GM12878 (cell line): ENCODE data around the gene RAP1GAP2.

ENCODE experiments used
- CREB1 ChIP-seq: IDR thresholded peaks from 2 replicates; pipeline ENCODE4 v1.6.1; 2012; ENCODE audit warnings: low read depth, mild to moderate bottlenecking, inconsistent platforms
- ESRRA ChIP-seq: IDR thresholded peaks from 2 replicates; pipeline ENCODE4 v1.6.1; 2012; ENCODE audit warnings: mild to moderate bottlenecking, low read length, improper control_type of control experiment
- FOXM1 ChIP-seq: IDR thresholded peaks from 2 replicates; pipeline ENCODE4 v1.6.1; 2012; ENCODE audit warnings: low read depth, mild to moderate bottlenecking, inconsistent platforms, low read length, moderate library complexity
- HDAC2 ChIP-seq: fragments of 200-600 bp; sonication (generic); IDR thresholded peaks from 2 replicates; pipeline ENCODE4 v1.6.1; 2017
- LARP7 ChIP-seq: fragments of 450-650 bp; IDR thresholded peaks from 2 replicates; pipeline ENCODE4 v1.6.1; 2017; ENCODE audit warnings: mild to moderate bottlenecking
- PAX8 ChIP-seq: fragments of 450-650 bp; IDR thresholded peaks from 2 replicates; pipeline ENCODE4 v1.6.1; 2017; ENCODE audit warnings: mild to moderate bottlenecking, moderate library complexity
- POLR2A ChIP-seq: IDR thresholded peaks from 2 replicates; pipeline ENCODE4 v1.6.1; 2011; ENCODE audit warnings: low read depth, mild to moderate bottlenecking, low read length
- RAD21 ChIP-seq: IDR thresholded peaks from 2 replicates; pipeline ENCODE4 v1.6.1; 2011; ENCODE audit warnings: mild to moderate bottlenecking, low read depth, low read length, moderate library complexity; ENCODE audit not compliant: insufficient read depth
- TF ChIP-seq, protein P1 (sequence below), 3 experiments: IDR thresholded peaks in 2 of 3; conservative IDR thresholded peaks in 1 of 3; 2 replicates each; pipeline ENCODE4 v1.5.1; 2011; ENCODE audit warnings: low read depth in 3 of 3, low read length in 3 of 3, mild to moderate bottlenecking in 3 of 3, control low read depth in 2 of 3, moderate library complexity in 2 of 3, inconsistent platforms in 1 of 3, mixed read lengths in 1 of 3; ENCODE audit not compliant: control insufficient read depth in 2 of 3, insufficient read depth in 1 of 3; ENCODE audit errors: extremely low read depth in 1 of 3

GRCh38 chr17:2959371-2960130, 163.3 kb downstream of the RAP1GAP2 start:
- TF ChIP-seq POLR2A: no peak
- TF ChIP-seq, protein P1, sequence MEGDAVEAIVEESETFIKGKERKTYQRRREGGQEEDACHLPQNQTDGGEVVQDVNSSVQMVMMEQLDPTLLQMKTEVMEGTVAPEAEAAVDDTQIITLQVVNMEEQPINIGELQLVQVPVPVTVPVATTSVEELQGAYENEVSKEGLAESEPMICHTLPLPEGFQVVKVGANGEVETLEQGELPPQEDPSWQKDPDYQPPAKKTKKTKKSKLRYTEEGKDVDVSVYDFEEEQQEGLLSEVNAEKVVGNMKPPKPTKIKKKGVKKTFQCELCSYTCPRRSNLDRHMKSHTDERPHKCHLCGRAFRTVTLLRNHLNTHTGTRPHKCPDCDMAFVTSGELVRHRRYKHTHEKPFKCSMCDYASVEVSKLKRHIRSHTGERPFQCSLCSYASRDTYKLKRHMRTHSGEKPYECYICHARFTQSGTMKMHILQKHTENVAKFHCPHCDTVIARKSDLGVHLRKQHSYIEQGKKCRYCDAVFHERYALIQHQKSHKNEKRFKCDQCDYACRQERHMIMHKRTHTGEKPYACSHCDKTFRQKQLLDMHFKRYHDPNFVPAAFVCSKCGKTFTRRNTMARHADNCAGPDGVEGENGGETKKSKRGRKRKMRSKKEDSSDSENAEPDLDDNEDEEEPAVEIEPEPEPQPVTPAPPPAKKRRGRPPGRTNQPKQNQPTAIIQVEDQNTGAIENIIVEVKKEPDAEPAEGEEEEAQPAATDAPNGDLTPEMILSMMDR (IDR thresholded peaks at IDR 0.05 in 2 of 3, conservative IDR thresholded peaks at IDR 0.05 in 1 of 3; ENCODE audit: control insufficient read depth in 2 of 3, extremely low read depth in 1 of 3, insufficient read depth in 1 of 3, low read depth in 3 of 3, low read length in 3 of 3): no peak
- TF ChIP-seq PAX8: no peak
- TF ChIP-seq ESRRA: no peak
- TF ChIP-seq HDAC2: no peak
- no peak for TF ChIP-seq CREB1
- no peak for TF ChIP-seq LARP7
- TF ChIP-seq FOXM1: no peak
- TF ChIP-seq RAD21: no peak
